Activated gamma-delta T cell treated with Interleukin-2 at 50 U/mL for 16 hours (primary cell): ENCODE measurements around the gene CBFA2T3.
A peak's percentile ranks its signal among the peaks of the same experiment; 100 is the strongest.

Experiments used
- DNase-seq: peaks from one replicate; pipeline ENCODE4 v3.0.0-alpha.2; 2020

CBFA2T3 gene

DNA sequence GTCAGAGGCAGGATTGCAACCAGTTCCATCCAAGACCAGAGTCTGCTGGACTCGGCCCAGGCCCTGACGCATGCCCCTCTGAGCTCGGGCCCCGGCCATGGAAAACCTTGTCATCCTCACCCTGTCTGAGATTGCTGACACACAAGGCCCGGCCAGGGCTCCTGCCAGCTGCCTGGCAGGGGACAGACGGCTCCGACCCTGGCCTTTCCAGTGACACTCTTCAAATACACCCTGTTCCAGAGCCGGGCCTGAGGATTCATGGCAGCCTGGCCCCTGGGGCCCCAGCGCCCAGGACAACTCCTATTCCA, 107.4 kb downstream of the CBFA2T3 start:
- DNase-seq: no peak

DNA sequence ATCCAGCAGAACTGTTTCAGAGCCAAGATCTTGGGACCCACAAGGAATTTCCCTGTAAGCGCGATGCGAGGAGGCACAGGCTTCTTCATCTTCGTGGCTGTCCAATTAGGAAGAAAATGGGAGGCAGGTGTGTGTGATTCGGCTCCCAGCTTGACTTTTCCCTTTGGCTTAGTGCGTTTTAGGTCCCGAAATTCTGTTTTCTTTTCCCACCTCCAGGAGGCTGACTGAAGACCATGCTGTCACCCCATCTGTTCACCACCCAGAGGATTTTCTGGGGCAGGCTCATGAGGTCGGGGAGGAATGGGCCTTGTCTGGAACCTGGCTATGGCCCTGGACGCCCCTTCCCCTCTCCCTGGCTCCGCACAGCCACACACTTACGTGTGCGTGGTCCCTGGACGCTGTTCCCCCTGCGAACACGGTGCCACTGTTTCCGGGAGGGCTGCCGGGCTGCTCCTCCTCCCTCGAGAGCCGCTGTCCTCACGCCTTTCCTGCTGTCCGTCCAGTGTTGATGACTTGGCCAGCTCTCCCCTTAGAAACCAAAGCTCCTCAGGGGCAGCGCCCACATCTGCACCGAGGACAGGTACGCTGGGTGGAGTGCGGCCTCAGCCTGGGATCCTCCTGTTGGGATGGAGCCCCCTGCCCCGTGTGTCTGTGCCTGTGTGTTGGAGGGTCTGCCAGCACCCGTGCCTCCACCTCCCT, 107.9 kb downstream of the CBFA2T3 start:
- DNase-seq: no peak

DNA sequence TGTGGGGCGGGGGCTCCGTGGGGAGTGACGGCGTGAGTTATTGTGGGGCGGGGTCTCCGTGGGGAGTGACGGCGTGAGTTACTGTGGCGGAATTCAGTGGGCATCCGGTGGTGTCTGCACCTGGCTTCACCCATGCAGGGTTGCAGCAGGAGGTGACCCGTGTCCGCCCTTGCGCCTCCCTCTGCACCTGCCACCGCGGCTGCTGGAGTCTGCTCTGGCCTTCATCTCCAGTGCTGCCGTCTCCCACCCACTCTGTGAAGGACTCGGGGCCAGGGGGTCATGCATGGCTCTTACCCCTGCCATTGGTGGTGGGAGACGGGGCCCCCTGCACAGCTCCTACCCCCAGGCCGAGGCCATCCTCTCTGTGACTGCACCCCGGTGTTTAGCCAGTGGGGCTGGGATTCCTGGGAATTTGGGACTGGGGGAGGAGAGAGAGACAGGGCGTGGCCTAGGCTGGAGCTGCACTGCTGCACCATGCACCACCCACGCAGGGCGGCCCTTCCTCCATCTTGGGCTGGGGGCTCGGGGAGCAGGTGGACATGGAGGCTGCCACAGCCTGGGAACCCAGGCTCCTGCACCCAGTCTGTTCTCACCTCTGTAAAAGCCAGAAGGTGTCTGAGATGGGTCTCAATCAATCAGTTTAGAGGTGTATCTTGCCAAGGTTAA, 109.3 kb downstream of the CBFA2T3 start:
- DNase-seq: no peak

DNA sequence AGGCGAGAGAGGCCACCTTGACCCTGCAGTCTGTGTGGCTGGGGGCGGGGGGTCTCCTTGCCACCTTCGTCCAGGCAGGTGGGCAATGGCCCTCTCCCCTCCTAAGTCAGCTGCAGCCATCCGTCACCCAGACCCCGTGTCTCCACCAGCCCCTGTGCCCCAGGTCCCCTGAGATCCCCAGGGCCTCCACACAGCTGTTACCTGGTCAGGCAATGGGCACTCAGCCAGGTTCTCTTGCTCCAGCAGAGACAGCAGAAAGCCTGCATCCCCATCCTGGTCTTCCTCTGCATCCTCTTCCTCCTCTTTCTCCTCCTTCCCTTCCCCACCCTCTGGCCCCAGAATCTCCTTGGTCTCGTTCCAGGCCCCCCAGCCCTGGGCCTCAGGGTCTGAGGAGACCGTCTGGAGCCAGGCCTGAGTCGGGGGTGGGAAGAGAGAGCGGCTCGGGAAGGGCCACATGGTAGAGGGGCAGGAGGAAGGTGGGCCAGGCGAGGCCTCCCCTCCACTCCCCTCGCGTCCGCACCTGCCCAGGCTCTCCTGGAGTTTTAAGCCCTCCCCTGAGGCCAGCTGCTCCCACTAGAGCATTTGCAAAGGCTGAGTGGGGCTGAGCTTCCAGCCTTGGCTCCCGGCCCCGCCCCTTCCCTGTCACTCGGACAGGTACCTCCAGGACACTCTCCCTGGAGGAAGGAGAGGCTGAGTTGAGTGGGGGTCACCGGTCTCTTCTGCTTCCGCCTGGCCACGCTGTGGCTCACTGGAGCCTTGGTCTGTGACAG, 110.7 kb downstream of the CBFA2T3 start, which contains the start of gene PABPN1L:
TSS of gene PABPN1L (minus strand) at position 510 of the 770 bp plus-strand sequence. CDS start at position 456, 54 bp downstream.
- DNase-seq: no peak

DNA sequence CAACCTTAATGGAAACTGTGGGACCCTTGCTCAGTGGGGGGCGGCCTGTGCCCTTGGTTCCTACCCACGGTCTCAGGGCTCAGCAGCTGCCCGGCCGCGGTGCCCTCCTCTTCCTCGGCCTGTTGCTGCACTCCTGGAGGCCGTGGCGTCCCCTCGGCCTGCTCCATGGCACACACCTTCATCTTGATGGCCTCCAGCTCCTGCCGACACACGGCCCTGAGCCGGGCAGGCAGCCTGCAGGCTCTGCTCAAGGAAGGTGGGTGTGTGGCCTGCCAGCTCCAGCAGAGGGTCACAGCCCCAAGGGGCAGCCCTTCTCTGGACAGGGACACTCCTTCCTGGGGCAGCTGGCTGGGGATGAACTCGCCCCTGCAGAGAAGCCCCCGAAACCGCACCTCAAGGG, 111.3 kb downstream of the CBFA2T3 start:
- no peak for DNase-seq

DNA sequence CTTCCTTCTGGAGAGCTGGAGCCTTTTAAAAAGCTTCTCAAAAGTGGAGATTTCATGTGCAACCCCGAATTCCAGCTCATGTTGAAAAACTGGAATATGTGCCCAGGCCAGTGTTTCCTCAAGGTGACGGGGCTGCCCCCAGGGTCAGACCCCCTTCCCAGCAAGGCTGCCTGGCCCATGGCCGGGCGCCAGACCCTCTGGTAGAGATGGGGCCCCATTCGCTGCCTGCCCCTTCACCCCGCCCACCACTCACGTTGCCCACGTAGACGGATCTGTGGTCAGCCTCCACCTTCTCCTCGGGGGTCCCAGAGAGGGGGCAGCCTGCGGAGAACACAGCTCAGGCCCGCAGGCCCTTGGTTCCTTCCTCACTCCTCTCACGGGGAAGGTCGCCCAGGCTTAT, 111.7 kb downstream of the CBFA2T3 start:
- no peak for DNase-seq

GRCh38 chr16:88864521-88864920, 112.5 kb downstream of the CBFA2T3 start:
- DNase-seq: no peak

DNA sequence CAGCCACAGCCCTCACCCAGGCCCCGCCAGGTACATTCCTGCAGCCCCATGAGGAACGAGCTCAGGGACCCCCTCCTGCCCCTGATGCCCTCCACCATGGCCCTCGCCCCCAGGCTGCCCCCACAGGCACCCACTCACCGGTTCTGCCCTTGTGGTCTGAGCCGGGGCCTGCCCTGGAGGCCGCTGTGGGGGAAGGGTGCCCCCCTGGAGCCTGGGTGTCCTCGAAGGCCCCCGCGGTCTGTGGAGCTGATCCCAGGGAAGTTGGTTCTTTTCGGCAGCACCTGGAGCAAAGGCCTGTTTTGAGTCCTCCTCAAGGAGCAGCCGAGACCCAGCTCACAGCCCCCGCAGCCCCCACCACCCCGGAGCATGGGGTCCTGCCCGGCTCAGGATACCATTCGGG, 112.9 kb downstream of the CBFA2T3 start:
- DNase-seq: no peak

DNA sequence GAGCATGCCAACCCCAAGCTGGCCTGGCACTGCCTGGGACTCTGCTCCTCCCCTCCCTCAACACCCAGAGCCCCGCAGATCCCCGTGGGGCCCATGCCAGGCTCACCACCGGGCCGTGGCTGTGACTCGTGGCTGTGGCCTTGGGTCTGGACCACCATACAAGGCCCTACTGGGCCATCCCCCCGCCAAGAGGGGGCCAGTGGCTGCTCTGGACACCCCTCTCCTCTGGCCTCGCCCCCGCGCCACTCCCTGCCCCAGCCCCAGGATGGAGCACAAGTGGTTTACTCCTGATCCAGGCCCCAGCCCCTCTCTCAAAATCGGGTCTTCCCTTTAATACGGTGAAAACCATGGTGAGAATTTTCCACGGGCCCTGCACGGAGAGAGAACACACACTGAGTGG, 113.6 kb downstream of the CBFA2T3 start:
- DNase-seq: no peak

- no peak for DNase-seq
These were observed 114.0 kb downstream of the CBFA2T3 start for GRCh38 chr16:88862968-88863367.

- no peak for DNase-seq
These were observed 115.6 kb downstream of the CBFA2T3 start for GRCh38 chr16:88861359-88861758.

DNA sequence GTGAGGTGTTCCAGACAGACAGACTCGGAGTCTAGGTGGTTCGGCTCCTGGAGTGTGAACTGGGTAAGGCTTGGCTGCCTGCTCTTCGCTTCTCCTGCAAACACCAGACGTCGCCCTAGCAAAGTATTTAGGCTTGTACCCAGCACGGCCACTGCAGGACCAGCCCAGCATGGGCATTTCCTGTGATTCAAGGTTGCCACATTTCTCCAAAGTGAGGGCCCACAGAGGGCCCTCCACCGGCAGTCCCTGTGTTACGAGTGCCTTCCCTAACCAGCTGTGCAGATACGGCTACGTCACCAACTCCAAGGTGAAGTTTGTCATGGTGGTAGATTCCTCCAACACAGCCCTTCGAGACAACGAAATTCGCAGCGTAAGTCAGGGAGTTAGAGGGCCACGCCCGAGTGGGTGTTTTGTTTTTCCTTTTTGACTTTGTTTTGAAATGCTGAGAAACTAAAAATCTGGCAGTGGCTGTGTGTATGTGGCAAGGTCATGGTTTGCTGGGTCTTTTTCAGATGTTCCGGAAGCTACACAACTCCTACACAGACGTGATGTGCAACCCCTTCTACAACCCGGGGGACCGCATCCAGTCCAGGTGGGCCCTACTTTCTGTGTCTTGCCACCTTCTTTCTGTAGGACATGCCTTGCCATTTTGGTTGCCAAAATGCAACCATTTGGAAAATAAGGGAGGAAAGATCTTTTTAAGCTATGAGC, 117.5 kb downstream of the CBFA2T3 start:
- no peak for DNase-seq

- peak; percentile 62 for DNase-seq
These were observed 119.2 kb downstream of the CBFA2T3 start for GRCh38 chr16:88857728-88858339.

- peak; percentile 99 for DNase-seq
These were observed 119.9 kb downstream of the CBFA2T3 start, which contains the start of the genes GALNS and TRAPPC2L for GRCh38 chr16:88856828-88857727. Gene GALNS (minus strand): TSS chr16:88856947. CDS start chr16:88856877, 70 bp downstream. Gene TRAPPC2L (plus strand): TSS chr16:88857127. CDS start chr16:88857151, 24 bp downstream.

DNA sequence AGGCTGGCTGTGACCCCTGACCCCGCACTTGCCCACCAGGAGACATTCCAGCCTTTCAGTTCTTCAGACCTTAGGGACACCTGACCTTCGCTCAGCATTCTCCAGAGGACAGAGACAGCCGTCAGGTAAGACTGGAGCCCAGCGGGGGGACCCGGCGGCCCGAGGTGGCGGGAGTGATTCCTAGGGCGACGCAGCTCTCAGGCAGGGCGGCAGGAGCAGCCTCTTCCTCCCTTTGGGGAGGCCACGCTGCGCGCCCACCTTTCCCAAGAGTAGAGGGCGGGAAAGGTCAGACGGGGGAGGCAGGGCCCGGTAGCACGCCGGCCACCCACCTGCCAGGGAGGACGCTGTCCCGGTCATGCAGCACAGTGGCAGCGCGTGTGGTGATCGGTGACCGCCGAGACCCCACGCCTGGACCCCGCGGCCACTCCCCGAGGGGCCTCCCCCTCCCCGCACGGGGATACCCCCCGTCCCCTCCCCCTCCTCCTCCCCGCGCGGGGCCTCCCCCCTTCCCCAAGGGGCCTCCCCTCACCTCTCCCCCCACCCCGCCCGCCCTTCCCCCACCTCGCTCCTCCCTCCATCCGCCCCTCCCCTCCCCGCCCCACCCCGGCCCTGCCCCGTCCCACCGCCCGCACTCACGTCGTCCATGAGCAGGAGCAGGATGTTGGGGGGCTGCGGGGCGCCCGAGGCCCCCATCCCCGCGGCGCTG, 120.7 kb downstream of the CBFA2T3 start:
- DNase-seq: no peak

DNA sequence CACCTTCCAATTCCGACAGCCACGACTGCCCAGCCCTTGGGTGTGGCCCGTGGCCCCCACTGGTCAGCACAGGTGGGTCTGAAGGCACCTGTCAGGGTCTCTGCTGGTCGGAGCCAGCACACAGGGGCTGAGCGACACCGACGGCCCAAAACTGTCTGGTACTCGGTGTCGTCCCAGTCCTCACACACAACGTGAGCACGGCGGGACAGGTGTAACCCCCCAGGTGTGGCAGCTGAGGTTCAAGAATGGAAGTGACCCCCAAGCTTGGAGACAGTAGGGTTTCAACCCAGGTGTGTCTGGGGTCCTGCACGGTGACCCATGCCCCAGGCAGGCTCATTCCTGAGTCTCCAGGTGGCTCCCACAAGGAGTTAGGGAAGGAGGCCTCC, 121.3 kb downstream of the CBFA2T3 start:
- no peak for DNase-seq

GRCh38 chr16:88855176-88855575, 121.8 kb downstream of the CBFA2T3 start:
- no peak for DNase-seq

- DNase-seq: peak; percentile 26
These were observed 122.5 kb downstream of the CBFA2T3 start for GRCh38 chr16:88854306-88855111.

DNA sequence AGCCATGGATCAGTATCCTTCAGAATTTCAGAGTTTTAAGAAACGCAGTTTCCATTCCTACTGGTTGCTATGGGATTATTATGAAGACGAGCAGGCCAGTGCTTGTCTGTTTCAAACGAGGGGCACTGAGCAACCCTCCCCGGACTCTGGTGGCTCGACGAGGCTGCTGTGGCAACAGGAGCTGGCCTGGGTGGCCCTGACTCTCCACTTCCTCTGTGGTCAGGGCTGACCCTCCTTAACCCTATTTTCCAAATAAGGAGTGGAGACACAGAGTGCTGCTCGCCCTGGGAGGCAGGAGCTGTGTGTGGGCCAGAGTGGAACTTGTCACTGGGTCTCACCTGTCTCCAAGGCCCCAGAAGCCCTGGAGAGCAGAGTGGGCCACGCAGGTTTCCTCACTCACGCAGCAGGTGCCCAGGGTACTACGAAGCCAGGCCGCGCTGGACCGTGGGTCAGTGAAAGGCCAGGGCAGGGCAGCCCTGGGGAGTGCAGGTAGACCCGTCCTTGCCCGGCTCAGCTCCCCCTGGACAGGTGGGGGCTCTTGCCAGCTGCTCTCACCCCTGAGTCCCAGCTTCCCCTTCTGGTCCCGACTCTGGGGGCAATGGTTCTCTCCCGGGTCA, 123.6 kb downstream of the CBFA2T3 start:
- DNase-seq: no peak

- no peak for DNase-seq
These were observed 125.4 kb downstream of the CBFA2T3 start for GRCh38 chr16:88851616-88852015.
